SK-N-MC (cell line): ENCODE data around the gene DRC3.

ENCODE experiments used
- EZH2 ChIP-seq: fragments of 200-600 bp; sonication (generic); IDR thresholded peaks from one replicate; pipeline ENCODE4 v1.6.1; 2017; ENCODE audit warnings: antibody characterized with exemption
- POLR2AphosphoS5 ChIP-seq: IDR thresholded peaks from 2 replicates; pipeline ENCODE4 v1.6.1; 2012; ENCODE audit warnings: mild to moderate bottlenecking, low read depth, low read length, borderline replicate concordance

DNA sequence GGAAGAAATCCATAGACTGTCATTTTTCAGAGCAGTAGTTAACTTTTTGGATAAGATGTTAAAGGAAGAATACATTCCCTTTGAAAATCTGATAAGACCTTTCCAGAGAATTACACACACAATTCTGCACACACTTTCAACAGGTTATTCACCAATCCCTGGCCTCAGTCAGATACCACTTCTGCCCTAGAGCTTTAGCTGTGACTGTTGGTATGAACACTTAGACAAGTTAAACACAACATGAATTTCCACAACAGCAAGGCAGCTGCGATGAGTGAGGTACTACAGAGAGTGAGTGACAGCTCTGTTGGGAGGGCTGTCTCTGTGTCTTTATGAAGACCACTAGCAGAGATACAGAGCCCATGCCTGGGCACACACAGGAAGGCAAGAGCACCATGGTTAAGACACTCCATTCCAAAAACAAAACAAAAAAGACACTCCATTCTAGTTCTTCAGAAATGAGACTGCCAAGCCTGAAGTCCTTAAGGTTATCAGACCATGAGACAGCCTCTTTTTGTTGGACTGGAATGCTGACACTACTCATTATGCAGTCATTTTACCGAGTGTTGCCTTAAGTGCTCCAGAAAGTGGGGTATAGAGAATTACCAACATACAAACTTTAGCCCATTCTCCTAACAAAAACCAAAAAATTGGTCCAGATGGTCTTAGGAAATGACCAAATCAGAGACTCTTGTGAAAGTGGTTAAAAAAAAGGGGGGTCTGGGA, 42.8 kb upstream of the DRC3 start:
- TF ChIP-seq POLR2AphosphoS5, result no peak
- no peak for TF ChIP-seq EZH2
